Naive thymus-derived CD4-positive, alpha-beta T cell (primary cell): Measurements from ENCODE around the gene PLEKHA5. TPM values are rescaled to one million over a fixed set of nuclear protein-coding genes. Genes with fewer than 3 reads are reported as not detected.
"Not testable (repeated sequence)": the region's sequence is repeated elsewhere in the genome, so short reads cannot be mapped to it uniquely, and the experiment has no call there.

Experiments used
- ATAC-seq: fragments of 150-1000 bp; cut with Tn5 transposase; 2 replicates; pipeline ENCODE4 v1.10.0; 2021; ENCODE audit warnings: mild to moderate bottlenecking, moderate library complexity
- CTCF ChIA-PET: fragments of 350-600 bp; sonication (Branson Sonifier 250); formaldehyde crosslinking; loops from one replicate; lab custom pipeline; 2021; ENCODE audit warnings: antibody characterized with exemption; lab: Charles Lee
- POLR2A ChIA-PET: fragments of 350-600 bp; sonication (Branson Sonifier 250); formaldehyde crosslinking; loops from one replicate; lab custom pipeline; 2021; ENCODE audit warnings: antibody characterized with exemption, inconsistent platforms; lab: Charles Lee
- DNase-seq, 9 donors: peaks; one replicate each; pipeline versions ENCODE4 v3.0.0 to v3.0.0-alpha.2; 2020 to 2022; ENCODE audit warnings: mixed read lengths in 1 of 9
- H3K27ac ChIP-seq: one replicate; pipeline ENCODE4 v1.7.0; 2013; ENCODE audit warnings: mild to moderate bottlenecking, low read depth, low read length, moderate library complexity
- H3K27me3 ChIP-seq, 2 donors: one replicate each; pipeline ENCODE4 v1.7.0; 2013; ENCODE audit warnings: low read length in 2 of 2, mild to moderate bottlenecking in 2 of 2, moderate library complexity in 2 of 2; ENCODE audit not compliant: control insufficient read depth in 2 of 2, insufficient read depth in 2 of 2
- H3K36me3 ChIP-seq, 3 experiments: 1 replicate in 2 of 3; 2 replicates in 1 of 3; pipeline ENCODE4 v1.7.0; 2013; ENCODE audit warnings: low read length in 3 of 3, mild to moderate bottlenecking in 3 of 3, moderate library complexity in 1 of 3; ENCODE audit not compliant: insufficient read depth in 3 of 3, control insufficient read depth in 2 of 3
- H3K4me1 ChIP-seq, 2 donors: one replicate each; pipeline ENCODE4 v1.7.0; 2013; ENCODE audit warnings: low read length in 2 of 2, mild to moderate bottlenecking in 2 of 2, moderate library complexity in 1 of 2; ENCODE audit not compliant: control insufficient read depth in 2 of 2, insufficient read depth in 2 of 2
- H3K4me3 ChIP-seq: 2 replicates; pipeline ENCODE4 v1.7.0; 2013; ENCODE audit warnings: mild to moderate bottlenecking, low read length
- H3K9me3 ChIP-seq, 3 experiments: 1 replicate in 2 of 3; 2 replicates in 1 of 3; pipeline ENCODE4 v1.7.0; 2013; ENCODE audit warnings: low read length in 3 of 3; ENCODE audit not compliant: control insufficient read depth in 2 of 3
- H3K27ac Mint-ChIP-seq, 9 donors: one replicate each; pipeline ENCODE4 v1.8.0; 2020 to 2022; ENCODE audit warnings: mixed read lengths in 9 of 9, mild to moderate bottlenecking in 8 of 9, moderate library complexity in 5 of 9, inconsistent platforms in 2 of 9
- H3K27me3 Mint-ChIP-seq, 5 donors: one replicate each; pipeline ENCODE4 v1.8.0; 2021 to 2022; ENCODE audit warnings: mixed read lengths in 5 of 5, mild to moderate bottlenecking in 1 of 5
- H3K36me3 Mint-ChIP-seq, 5 donors: one replicate each; pipeline ENCODE4 v1.8.0; 2020 to 2022; ENCODE audit warnings: mixed read lengths in 5 of 5, mild to moderate bottlenecking in 3 of 5, inconsistent platforms in 1 of 5
- H3K4me1 Mint-ChIP-seq, 7 donors: one replicate each; pipeline ENCODE4 v1.8.0; 2020 to 2022; ENCODE audit warnings: mixed read lengths in 7 of 7, mild to moderate bottlenecking in 3 of 7, inconsistent platforms in 1 of 7
- H3K4me3 Mint-ChIP-seq, 10 donors: one replicate each; pipeline ENCODE4 v1.8.0; 2020 to 2022; ENCODE audit warnings: mild to moderate bottlenecking in 10 of 10, mixed read lengths in 10 of 10, moderate library complexity in 6 of 10, inconsistent platforms in 2 of 10
- H3K9me3 Mint-ChIP-seq, 11 donors: one replicate each; pipeline ENCODE4 v1.8.0; 2020 to 2022; ENCODE audit warnings: mixed read lengths in 11 of 11, mild to moderate bottlenecking in 4 of 11, inconsistent platforms in 1 of 11, moderate library complexity in 1 of 11
- intact Hi-C, 2 donors: fragments of 100-400 bp; cut with micrococcal nuclease; formaldehyde crosslinking; loops; one replicate each; pipeline ENCODE4 v1.15.1; 2023
- polyA plus RNA-seq, 2 donors: library from polyadenylated mRNA; unstranded; fragments of 300-500 nt; fragmentation: Illumina TruSeq; gene quantifications; one replicate each; pipeline ENCODE4 v1.2.3, GENCODE V29; 2021
- total RNA-seq, 6 experiments: library from RNA in 5 of 6; stranded (reverse) in 5 of 6; gene quantifications; 1 replicate in 5 of 6; 2 replicates in 1 of 6; pipeline ENCODE4 v1.2.3 and lab custom pipeline; 2021 to 2026

Gene PLEKHA5
- total and polyA plus RNA-seq, 7 experiments from 2014 or later, result 0.32 to 5.3 (median 1.3) TPM

GRCh38 chr12:19168644-19169043 lies 39.1 kb downstream of the PLEKHA5 start:
- ATAC-seq, result no peak
- Histone ChIP-seq H3K9me3 (no peaks in the 10 kb centered on the region), H3K27me3 (no peaks in the 10 kb centered on the region), H3K4me3 (no peak overlapping the region), H3K4me1 (no peaks in the 10 kb centered on the region), H3K27ac (no peak overlapping the region), H3K36me3 (no peaks in the 10 kb centered on the region)
- no peak for DNase-seq
- ChIA-PET POLR2A (no interaction called here), CTCF (no interaction called here)
- H3K27ac Mint-ChIP-seq, result no peak overlapping the region
- no peaks in the 10 kb centered on the region for H3K36me3 Mint-ChIP-seq
- intact Hi-C loops, result no loop called here
- H3K27me3 Mint-ChIP-seq, result peaks cover 0 to 9% (median 4%) of the 10 kb centered on the region in 5 donors
- H3K4me3 Mint-ChIP-seq, result no peak overlapping the region
- H3K4me1 Mint-ChIP-seq, result peaks cover 0 to 5% (median 0%) of the 10 kb centered on the region in 7 donors
- H3K9me3 Mint-ChIP-seq, result peaks cover 0 to 6% (median 0%) of the 10 kb centered on the region in 11 donors

GRCh38 chr12:19169222-19169621 lies 39.7 kb downstream of the PLEKHA5 start:
- intact Hi-C loops, result no loop called here
- no peak for DNase-seq
- Mint-ChIP-seq H3K27ac (no peak overlapping the region), H3K9me3 (peaks cover 0 to 3% (median 0%) of the 10 kb centered on the region in 11 donors), H3K27me3 (peaks cover 0 to 9% (median 4%) of the 10 kb centered on the region in 5 donors), H3K4me3 (no peak overlapping the region), H3K4me1 (peaks cover 0 to 3% (median 0%) of the 10 kb centered on the region in 7 donors), H3K36me3 (no peaks in the 10 kb centered on the region)
- Histone ChIP-seq H3K36me3 (no peaks in the 10 kb centered on the region), H3K9me3 (no peaks in the 10 kb centered on the region), H3K27me3 (no peaks in the 10 kb centered on the region), H3K4me1 (no peaks in the 10 kb centered on the region), H3K4me3 (no peak overlapping the region), H3K27ac (no peak overlapping the region)
- CTCF ChIA-PET, result no interaction called here
- no peak for ATAC-seq
- POLR2A ChIA-PET, result no interaction called here

- H3K4me3 ChIP-seq, H3K4me3 Mint-ChIP-seq, H3K27me3 Mint-ChIP-seq, H3K4me1 Mint-ChIP-seq, H3K27ac Mint-ChIP-seq, H3K36me3 ChIP-seq, H3K4me1 ChIP-seq, H3K9me3 ChIP-seq, H3K27me3 ChIP-seq, H3K27ac ChIP-seq, POLR2A ChIA-PET, CTCF ChIA-PET, H3K9me3 Mint-ChIP-seq, DNase-seq, intact Hi-C loops, ATAC-seq, H3K36me3 Mint-ChIP-seq: not testable (repeated sequence)
These were observed 40.8 kb downstream of the PLEKHA5 start for GRCh38 chr12:19170286-19170685.

GRCh38 chr12:19171731-19172130 lies 42.2 kb downstream of the PLEKHA5 start:
- H3K27me3 Mint-ChIP-seq, result peaks cover 0 to 5% (median 4%) of the 10 kb centered on the region in 5 donors

GRCh38 chr12:19177754-19178153 lies 48.2 kb downstream of the PLEKHA5 start:
- Histone ChIP-seq H3K36me3 (no peaks in the 10 kb centered on the region), H3K27ac (no peak overlapping the region), H3K27me3 (no peaks in the 10 kb centered on the region), H3K4me1 (no peaks in the 10 kb centered on the region), H3K9me3 (no peaks in the 10 kb centered on the region), H3K4me3 (no peak overlapping the region)
- H3K27me3 Mint-ChIP-seq, result peaks cover 0 to 5% (median 0%) of the 10 kb centered on the region in 5 donors
- POLR2A ChIA-PET, result no interaction called here
- H3K4me3 Mint-ChIP-seq, result no peak overlapping the region
- H3K27ac Mint-ChIP-seq, result no peak overlapping the region
- intact Hi-C loops, result no loop called here
- H3K9me3 Mint-ChIP-seq, result no peaks in the 10 kb centered on the region
- CTCF ChIA-PET, result no interaction called here
- no peaks in the 10 kb centered on the region for H3K4me1 Mint-ChIP-seq
- H3K36me3 Mint-ChIP-seq, result no peaks in the 10 kb centered on the region
- ATAC-seq (no peak), DNase-seq (no peak)

More at GRCh38 chr12:19171731-19172130, 42.2 kb downstream of the PLEKHA5 start:
- Histone ChIP-seq H3K36me3 (no peaks in the 10 kb centered on the region), H3K9me3 (no peaks in the 10 kb centered on the region), H3K4me3 (no peak overlapping the region), H3K4me1 (no peaks in the 10 kb centered on the region), H3K27me3 (no peaks in the 10 kb centered on the region), H3K27ac (no peak overlapping the region)
- Mint-ChIP-seq H3K4me1 (no peaks in the 10 kb centered on the region), H3K9me3 (no peaks in the 10 kb centered on the region), H3K27ac (no peak overlapping the region), H3K36me3 (no peaks in the 10 kb centered on the region), H3K4me3 (no peak overlapping the region)
- ChIA-PET POLR2A (no interaction called here), CTCF (no interaction called here)
- intact Hi-C loops, result no loop called here
- ATAC-seq (no peak), DNase-seq (no peak)

- ATAC-seq, result no peak
- intact Hi-C loops, result no loop called here
- no peaks in the 10 kb centered on the region for H3K9me3 Mint-ChIP-seq
- peaks cover 0 to 7% (median 0%) of the 10 kb centered on the region in 5 donors for H3K27me3 Mint-ChIP-seq
- CTCF ChIA-PET, result no interaction called here
- Histone ChIP-seq H3K27ac (no peak overlapping the region), H3K9me3 (no peaks in the 10 kb centered on the region), H3K4me3 (no peak overlapping the region), H3K4me1 (no peaks in the 10 kb centered on the region), H3K36me3 (no peaks in the 10 kb centered on the region), H3K27me3 (no peaks in the 10 kb centered on the region)
- no peak overlapping the region for H3K27ac Mint-ChIP-seq
- no peak overlapping the region for H3K4me3 Mint-ChIP-seq
- POLR2A ChIA-PET, result no interaction called here
- no peak for DNase-seq
- no peaks in the 10 kb centered on the region for H3K36me3 Mint-ChIP-seq
- no peaks in the 10 kb centered on the region for H3K4me1 Mint-ChIP-seq
These were observed 50.5 kb downstream of the PLEKHA5 start for GRCh38 chr12:19179986-19180385.

- no peaks in the 10 kb centered on the region for H3K9me3 ChIP-seq
- Mint-ChIP-seq H3K4me1 (no peaks in the 10 kb centered on the region), H3K9me3 (no peaks in the 10 kb centered on the region), H3K27ac (no peak overlapping the region), H3K27me3 (peaks cover 0 to 13% (median 4%) of the 10 kb centered on the region in 5 donors), H3K36me3 (no peaks in the 10 kb centered on the region), H3K4me3 (no peak overlapping the region)
- H3K4me1 ChIP-seq, result no peaks in the 10 kb centered on the region
- H3K27me3 ChIP-seq, result no peaks in the 10 kb centered on the region
- no peak for DNase-seq
- H3K36me3 ChIP-seq, result no peaks in the 10 kb centered on the region
- intact Hi-C loops, result loop anchor here in 1 of 2 donors (2.0 kb wide), 1 partner anchor 107 kb away; no protein-coding TSS in a partner anchor
- no peak for ATAC-seq
- ChIA-PET CTCF (no interaction called here), POLR2A (no interaction called here)
- H3K27ac ChIP-seq, result no peak overlapping the region
- no peak overlapping the region for H3K4me3 ChIP-seq
These were observed 52.3 kb downstream of the PLEKHA5 start for GRCh38 chr12:19181666-19182426.
